ENCODE data around the gene PSMC3.

PSMC3 gene

GRCh38 chr11:47395223-47396048 lies 30.8 kb downstream of the PSMC3 start:
- H3K4me3 ChIP-seq (ENCODE audit: severe bottlenecking), result no peak overlapping the region
- H3K27ac ChIP-seq (ENCODE audit: poor library complexity, severe bottlenecking), result no peak overlapping the region
- ATAC-seq (ENCODE audit: low read depth), result no peak

GRCh38 chr11:47394322-47395222 lies 31.7 kb downstream of the PSMC3 start:
- H3K4me1 ChIP-seq (ENCODE audit: insufficient read depth, poor library complexity, severe bottlenecking), result no peaks in the 10 kb centered on the region
- H3K27ac ChIP-seq (ENCODE audit: poor library complexity, severe bottlenecking), result no peak overlapping the region
- H3K4me3 ChIP-seq (ENCODE audit: severe bottlenecking), result no peak overlapping the region
- no peak for TF ChIP-seq CTCF (IDR thresholded peaks at IDR 0.05; ENCODE audit: poor library complexity, severe bottlenecking)
- no peaks in the 10 kb centered on the region for H3K9me3 ChIP-seq (ENCODE audit: severe bottlenecking)
- no peaks in the 10 kb centered on the region for H3K27me3 ChIP-seq (ENCODE audit: insufficient read depth, poor library complexity, severe bottlenecking)
- DNase-seq (ENCODE audit: low spot score) (no peak), ATAC-seq (ENCODE audit: low read depth) (no peak)
- no peaks in the 10 kb centered on the region for H3K36me3 ChIP-seq (ENCODE audit: low read depth)

More at GRCh38 chr11:47395223-47396048, 30.8 kb downstream of the PSMC3 start:
- DNase-seq (ENCODE audit: low spot score), result peak; percentile 55
- Histone ChIP-seq H3K36me3 (ENCODE audit: low read depth) (no peaks in the 10 kb centered on the region), H3K4me1 (ENCODE audit: insufficient read depth, poor library complexity, severe bottlenecking) (no peaks in the 10 kb centered on the region), H3K9me3 (ENCODE audit: severe bottlenecking) (no peaks in the 10 kb centered on the region), H3K27me3 (ENCODE audit: insufficient read depth, poor library complexity, severe bottlenecking) (no peaks in the 10 kb centered on the region)
- TF ChIP-seq CTCF (IDR thresholded peaks at IDR 0.05; ENCODE audit: poor library complexity, severe bottlenecking), result no peak

- no peak for TF ChIP-seq CTCF (IDR thresholded peaks at IDR 0.05; ENCODE audit: poor library complexity, severe bottlenecking)
- no peaks in the 10 kb centered on the region for H3K36me3 ChIP-seq (ENCODE audit: low read depth)
- H3K27ac ChIP-seq (ENCODE audit: poor library complexity, severe bottlenecking), result no peak overlapping the region
- no peak overlapping the region for H3K4me3 ChIP-seq (ENCODE audit: severe bottlenecking)
- H3K4me1 ChIP-seq (ENCODE audit: insufficient read depth, poor library complexity, severe bottlenecking), result no peaks in the 10 kb centered on the region
- no peak for ATAC-seq (ENCODE audit: low read depth)
- no peaks in the 10 kb centered on the region for H3K9me3 ChIP-seq (ENCODE audit: severe bottlenecking)
- no peaks in the 10 kb centered on the region for H3K27me3 ChIP-seq (ENCODE audit: insufficient read depth, poor library complexity, severe bottlenecking)
- no peak for DNase-seq (ENCODE audit: low spot score)
Observed at GRCh38 chr11:47394050-47394321, 32.3 kb downstream of the PSMC3 start.

GRCh38 chr11:47393163-47394049 lies 32.8 kb downstream of the PSMC3 start:
- Histone ChIP-seq H3K36me3 (ENCODE audit: low read depth) (no peaks in the 10 kb centered on the region), H3K27me3 (ENCODE audit: insufficient read depth, poor library complexity, severe bottlenecking) (no peaks in the 10 kb centered on the region), H3K27ac (ENCODE audit: poor library complexity, severe bottlenecking) (no peak overlapping the region), H3K9me3 (ENCODE audit: severe bottlenecking) (no peaks in the 10 kb centered on the region), H3K4me1 (ENCODE audit: insufficient read depth, poor library complexity, severe bottlenecking) (no peaks in the 10 kb centered on the region), H3K4me3 (ENCODE audit: severe bottlenecking) (no peak overlapping the region)
- DNase-seq (ENCODE audit: low spot score) (no peak), ATAC-seq (ENCODE audit: low read depth) (no peak)
- TF ChIP-seq CTCF (IDR thresholded peaks at IDR 0.05; ENCODE audit: poor library complexity, severe bottlenecking), result no peak
